ENCODE measurements around the gene MARCHF6.

GRCh38 chr5:10387690-10388089 lies 34.2 kb downstream of the MARCHF6 start:
- TF ChIP-seq CTCF (IDR thresholded peaks at IDR 0.05): no peak
- TF ChIP-seq POLR2AphosphoS5 (IDR thresholded peaks at IDR 0.05): no peak
- TF ChIP-seq POLR2A (IDR thresholded peaks at IDR 0.05; ENCODE audit: low read depth): no peak
- TF ChIP-seq EP300 (IDR thresholded peaks at IDR 0.05): no peak
